Measurements from ENCODE around the gene KRAS. TPM values are rescaled to one million over a fixed set of nuclear protein-coding genes. Genes with fewer than 3 reads are reported as not detected.

Gene KRAS
- total and polyA plus RNA-seq, 4 donors, result 6.2 to 33.0 (median 14.1) TPM

DNA sequence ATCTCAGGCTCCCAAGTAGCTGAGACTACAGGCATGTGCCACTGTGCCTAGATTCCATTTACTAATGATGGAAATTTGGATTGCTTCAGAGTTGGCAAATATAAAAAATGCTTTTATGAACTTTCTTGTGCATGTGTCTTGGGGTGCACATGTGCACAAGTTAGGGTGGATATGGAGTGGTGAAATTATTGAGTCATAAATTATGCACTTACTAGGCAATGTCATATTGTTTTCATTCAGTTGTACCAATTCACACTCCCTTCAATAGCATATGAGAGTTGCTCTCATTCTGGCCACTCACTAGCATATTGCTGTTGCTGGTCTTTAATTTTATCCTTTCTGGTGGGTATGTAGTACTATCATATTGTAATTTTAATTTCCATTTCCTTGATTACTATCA lies 45.7 kb upstream of the KRAS start:
- no peak for DNase-seq (ENCODE audit: low spot score)
- TF ChIP-seq ATF3 (IDR thresholded peaks at IDR 0.05) (no peak), YY1 (IDR thresholded peaks at IDR 0.05) (no peak), TAF1 (conservative IDR thresholded peaks at IDR 0.05) (no peak), GABPA (IDR thresholded peaks at IDR 0.05 in 1 of 2, conservative IDR thresholded peaks at IDR 0.05 in 1 of 2) (no peak), NR2F2 (IDR thresholded peaks at IDR 0.05) (no peak), MAX (IDR thresholded peaks at IDR 0.05) (no peak), RXRA (IDR thresholded peaks at IDR 0.05) (no peak), FOXA2 (IDR thresholded peaks at IDR 0.05) (no peak), JUND (IDR thresholded peaks at IDR 0.05) (no peak), SP1 (IDR thresholded peaks at IDR 0.05) (no peak), EGR1 (IDR thresholded peaks at IDR 0.05; ENCODE audit: low read depth in 2 of 2) (no peak), HNF4A (conservative IDR thresholded peaks at IDR 0.05) (no peak), CTCF (IDR thresholded peaks at IDR 0.05; ENCODE audit: low read depth, low read length, missing input control) (no peak), FOXA1 (IDR thresholded peaks at IDR 0.05) (no peak), HNF4G (IDR thresholded peaks at IDR 0.05) (no peak), RAD21 (IDR thresholded peaks at IDR 0.05) (no peak)
- TF ChIP-seq, protein P1, sequence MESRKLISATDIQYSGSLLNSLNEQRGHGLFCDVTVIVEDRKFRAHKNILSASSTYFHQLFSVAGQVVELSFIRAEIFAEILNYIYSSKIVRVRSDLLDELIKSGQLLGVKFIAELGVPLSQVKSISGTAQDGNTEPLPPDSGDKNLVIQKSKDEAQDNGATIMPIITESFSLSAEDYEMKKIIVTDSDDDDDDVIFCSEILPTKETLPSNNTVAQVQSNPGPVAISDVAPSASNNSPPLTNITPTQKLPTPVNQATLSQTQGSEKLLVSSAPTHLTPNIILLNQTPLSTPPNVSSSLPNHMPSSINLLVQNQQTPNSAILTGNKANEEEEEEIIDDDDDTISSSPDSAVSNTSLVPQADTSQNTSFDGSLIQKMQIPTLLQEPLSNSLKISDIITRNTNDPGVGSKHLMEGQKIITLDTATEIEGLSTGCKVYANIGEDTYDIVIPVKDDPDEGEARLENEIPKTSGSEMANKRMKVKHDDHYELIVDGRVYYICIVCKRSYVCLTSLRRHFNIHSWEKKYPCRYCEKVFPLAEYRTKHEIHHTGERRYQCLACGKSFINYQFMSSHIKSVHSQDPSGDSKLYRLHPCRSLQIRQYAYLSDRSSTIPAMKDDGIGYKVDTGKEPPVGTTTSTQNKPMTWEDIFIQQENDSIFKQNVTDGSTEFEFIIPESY (IDR thresholded peaks at IDR 0.05), result no peak
- TF ChIP-seq, protein P2, sequence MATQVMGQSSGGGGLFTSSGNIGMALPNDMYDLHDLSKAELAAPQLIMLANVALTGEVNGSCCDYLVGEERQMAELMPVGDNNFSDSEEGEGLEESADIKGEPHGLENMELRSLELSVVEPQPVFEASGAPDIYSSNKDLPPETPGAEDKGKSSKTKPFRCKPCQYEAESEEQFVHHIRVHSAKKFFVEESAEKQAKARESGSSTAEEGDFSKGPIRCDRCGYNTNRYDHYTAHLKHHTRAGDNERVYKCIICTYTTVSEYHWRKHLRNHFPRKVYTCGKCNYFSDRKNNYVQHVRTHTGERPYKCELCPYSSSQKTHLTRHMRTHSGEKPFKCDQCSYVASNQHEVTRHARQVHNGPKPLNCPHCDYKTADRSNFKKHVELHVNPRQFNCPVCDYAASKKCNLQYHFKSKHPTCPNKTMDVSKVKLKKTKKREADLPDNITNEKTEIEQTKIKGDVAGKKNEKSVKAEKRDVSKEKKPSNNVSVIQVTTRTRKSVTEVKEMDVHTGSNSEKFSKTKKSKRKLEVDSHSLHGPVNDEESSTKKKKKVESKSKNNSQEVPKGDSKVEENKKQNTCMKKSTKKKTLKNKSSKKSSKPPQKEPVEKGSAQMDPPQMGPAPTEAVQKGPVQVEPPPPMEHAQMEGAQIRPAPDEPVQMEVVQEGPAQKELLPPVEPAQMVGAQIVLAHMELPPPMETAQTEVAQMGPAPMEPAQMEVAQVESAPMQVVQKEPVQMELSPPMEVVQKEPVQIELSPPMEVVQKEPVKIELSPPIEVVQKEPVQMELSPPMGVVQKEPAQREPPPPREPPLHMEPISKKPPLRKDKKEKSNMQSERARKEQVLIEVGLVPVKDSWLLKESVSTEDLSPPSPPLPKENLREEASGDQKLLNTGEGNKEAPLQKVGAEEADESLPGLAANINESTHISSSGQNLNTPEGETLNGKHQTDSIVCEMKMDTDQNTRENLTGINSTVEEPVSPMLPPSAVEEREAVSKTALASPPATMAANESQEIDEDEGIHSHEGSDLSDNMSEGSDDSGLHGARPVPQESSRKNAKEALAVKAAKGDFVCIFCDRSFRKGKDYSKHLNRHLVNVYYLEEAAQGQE (IDR thresholded peaks at IDR 0.05), result no peak
- Histone ChIP-seq H3K9me3 (ENCODE audit: control insufficient read depth in 4 of 4, low read length in 3 of 4) (no peaks in the 10 kb centered on the region), H3K4me3 (ENCODE audit: low read depth in 1 of 3, low read length in 3 of 3) (no peak overlapping the region), H3K36me3 (ENCODE audit: control insufficient read depth in 4 of 4, insufficient read depth in 3 of 4, low read depth in 1 of 4, low read length in 3 of 4) (no peaks in the 10 kb centered on the region), H3K4me1 (ENCODE audit: control insufficient read depth in 4 of 4, insufficient read depth in 4 of 4, low read length in 3 of 4) (no peaks in the 10 kb centered on the region), H3K27me3 (ENCODE audit: control insufficient read depth in 4 of 4, insufficient read depth in 4 of 4, low read length in 3 of 4) (no peaks in the 10 kb centered on the region), H3K27ac (ENCODE audit: low read depth in 1 of 2, low read length in 2 of 2) (no peak overlapping the region), H3K9ac (ENCODE audit: low read depth in 1 of 2, low read length in 2 of 2) (no peak overlapping the region)

All from liver (tissue), 9 donors.